CD14-positive monocyte (primary cell): ENCODE measurements around the gene ZNRF2. TPM values are rescaled to one million over a fixed set of nuclear protein-coding genes. Genes with fewer than 3 reads are reported as not detected.

Experiments
- DNase-seq, 3 donors: peaks; one replicate each; pipeline ENCODE4 v3.0.0-alpha.2; 2011 to 2022
- H2AFZ ChIP-seq: 2 replicates; pipeline ENCODE4 v1.6.0; 2012; ENCODE audit warnings: mild to moderate bottlenecking, low read depth, low read length, inconsistent platforms; ENCODE audit not compliant: insufficient read depth, poor library complexity, severe bottlenecking
- H3K27ac ChIP-seq, 2 donors: 1 replicate in 1 of 2; 2 replicates in 1 of 2; pipeline ENCODE4 v1.5.1; 2012 to 2013; ENCODE audit warnings: low read length in 2 of 2, control low read depth in 1 of 2, inconsistent platforms in 1 of 2, low read depth in 1 of 2, mild to moderate bottlenecking in 1 of 2
- H3K27me3 ChIP-seq, 2 donors: one replicate each; pipeline versions ENCODE4 v1.6.0 to v1.6.1; 2011 to 2013; ENCODE audit warnings: low read length in 2 of 2; ENCODE audit not compliant: control insufficient read depth in 2 of 2, insufficient read depth in 2 of 2
- H3K36me3 ChIP-seq, 2 donors: replicated peaks in 1 of 2; 1 replicate in 1 of 2; 2 replicates in 1 of 2; pipeline versions ENCODE4 v1.5.1 to v1.6.1; 2012 to 2013; ENCODE audit warnings: low read length in 2 of 2, control low read depth in 1 of 2, inconsistent platforms in 1 of 2, mild to moderate bottlenecking in 1 of 2; ENCODE audit not compliant: insufficient read depth in 2 of 2, control insufficient read depth in 1 of 2
- H3K4me1 ChIP-seq, 2 donors: 1 replicate in 1 of 2; 2 replicates in 1 of 2; pipeline versions ENCODE4 v1.5.1 to v1.6.1; 2012 to 2013; ENCODE audit warnings: low read length in 2 of 2, control low read depth in 1 of 2, inconsistent platforms in 1 of 2, mild to moderate bottlenecking in 1 of 2, moderate library complexity in 1 of 2; ENCODE audit not compliant: insufficient read depth in 2 of 2, control insufficient read depth in 1 of 2
- H3K4me2 ChIP-seq: replicated peaks from 2 replicates; pipeline ENCODE3; 2012; ENCODE audit warnings: low read length, moderate library complexity, mild to moderate bottlenecking; ENCODE audit not compliant: poor library complexity, severe bottlenecking; ENCODE audit errors: extremely low read depth
- H3K4me3 ChIP-seq, 3 experiments: fragments of 200-600 bp in 1 of 3; sonication (generic) in 1 of 3; replicated peaks in 1 of 3; 1 replicate in 2 of 3; 2 replicates in 1 of 3; pipeline ENCODE4 v1.5.1; 2011 to 2013; ENCODE audit warnings: low read length in 3 of 3, mild to moderate bottlenecking in 3 of 3, control low read depth in 2 of 3, low read depth in 2 of 3, inconsistent platforms in 1 of 3, moderate library complexity in 1 of 3
- H3K79me2 ChIP-seq: 2 replicates; pipeline ENCODE4 v1.6.0; 2012; ENCODE audit warnings: mild to moderate bottlenecking, control low read depth, inconsistent platforms, low read length, moderate library complexity; ENCODE audit not compliant: insufficient read depth
- H3K9ac ChIP-seq: 2 replicates; pipeline ENCODE4 v1.6.0; 2017; ENCODE audit warnings: low read length, mild to moderate bottlenecking; ENCODE audit not compliant: insufficient read depth, poor library complexity, severe bottlenecking
- H3K9me3 ChIP-seq, 2 donors: replicated peaks in 1 of 2; 1 replicate in 1 of 2; 2 replicates in 1 of 2; pipeline versions ENCODE4 v1.5.1 to v1.6.1; 2012 to 2013; ENCODE audit warnings: low read length in 2 of 2, control low read depth in 1 of 2; ENCODE audit not compliant: control insufficient read depth in 1 of 2, insufficient read depth in 1 of 2
- H4K20me1 ChIP-seq: 2 replicates; pipeline ENCODE4 v1.6.0; 2012; ENCODE audit warnings: mild to moderate bottlenecking, low read length, control low read depth, moderate library complexity; ENCODE audit not compliant: insufficient read depth
- H3K27ac Mint-ChIP-seq, 7 donors: one replicate each; pipeline ENCODE4 v1.8.0; 2020; ENCODE audit warnings: mild to moderate bottlenecking in 7 of 7, mixed read lengths in 7 of 7, moderate library complexity in 6 of 7, inconsistent platforms in 2 of 7
- H3K27me3 Mint-ChIP-seq, 3 donors: one replicate each; pipeline ENCODE4 v1.8.0; 2021 to 2022; ENCODE audit warnings: low read depth in 3 of 3, mild to moderate bottlenecking in 3 of 3, mixed read lengths in 3 of 3, moderate library complexity in 3 of 3, inconsistent platforms in 1 of 3
- H3K36me3 Mint-ChIP-seq, 2 donors: one replicate each; pipeline ENCODE4 v1.8.0; 2020; ENCODE audit warnings: mixed read lengths in 2 of 2, inconsistent platforms in 1 of 2, mild to moderate bottlenecking in 1 of 2
- H3K4me1 Mint-ChIP-seq: one replicate; pipeline ENCODE4 v1.8.0; 2020; ENCODE audit warnings: mild to moderate bottlenecking, mixed read lengths
- H3K4me3 Mint-ChIP-seq, 2 donors: one replicate each; pipeline ENCODE4 v1.8.0; 2020; ENCODE audit warnings: mild to moderate bottlenecking in 2 of 2, mixed read lengths in 2 of 2, moderate library complexity in 1 of 2
- H3K9me3 Mint-ChIP-seq, 7 donors: one replicate each; pipeline ENCODE4 v1.8.0; 2020 to 2022; ENCODE audit warnings: mixed read lengths in 7 of 7, mild to moderate bottlenecking in 6 of 7, moderate library complexity in 6 of 7, inconsistent platforms in 2 of 7
- CTCF ChIP-seq: fragments of 200-600 bp; IDR thresholded peaks from one replicate; pipeline ENCODE4 v1.8.0; 2022; ENCODE audit warnings: antibody characterized with exemption, mild to moderate bottlenecking
- WGBS: methylation state at CpG from one replicate; pipeline ENCODE4 v1.1.5; 2013; ENCODE audit warnings: missing lambda C conversion rate; ENCODE audit not compliant: insufficient coverage; 5-methylcytosine and 5-hydroxymethylcytosine counted together
- intact Hi-C, 2 donors: fragments of 100-400 bp; cut with micrococcal nuclease; formaldehyde crosslinking; loops; one replicate each; pipeline versions ENCODE4 v1.15.0 to v1.15.1; 2023
- polyA plus RNA-seq, 3 donors: library from polyadenylated mRNA; depleted of rRNA in 1 of 3; unstranded in 2 of 3; stranded (reverse) in 1 of 3; fragments of 300-500 nt in 2 of 3; fragments of >200 nt in 1 of 3; fragmentation: Illumina TruSeq in 2 of 3; gene quantifications; 1 replicate in 2 of 3; 2 replicates in 1 of 3; pipeline ENCODE4 v1.2.3, GENCODE V29; 2012 to 2021

Gene ZNRF2
- polyA plus RNA-seq, 3 donors: 1.9 to 9.5 (median 5.7) TPM

GRCh38 chr7:30351724-30352123 lies 67.3 kb downstream of the ZNRF2 start:
- Mint-ChIP-seq H3K4me3 (no peak overlapping the region), H3K27me3 (no peaks in the 10 kb centered on the region), H3K27ac (peak overlapping the region in 3 of 7 donors; percentile 10 to 76 (median 31)), H3K4me1 (peaks cover 47% of the 10 kb centered on the region), H3K36me3 (peaks cover 8 to 9% of the 10 kb centered on the region in 2 donors), H3K9me3 (no peaks in the 10 kb centered on the region)
- Histone ChIP-seq H4K20me1 (peaks cover 47% of the 10 kb centered on the region), H3K27me3 (no peaks in the 10 kb centered on the region), H3K9me3 (no peaks in the 10 kb centered on the region), H2AFZ (no peak overlapping the region), H3K4me3 (peak overlapping the region in 1 of 3 experiments; percentile 13), H3K4me2 (peak overlapping the region; percentile 46), H3K79me2 (peaks cover 89% of the 10 kb centered on the region), H3K4me1 (peaks cover 35 to 47% of the 10 kb centered on the region in 2 donors), H3K27ac (peak overlapping the region in 1 of 2 donors; percentile 73), H3K9ac (no peak overlapping the region), H3K36me3 (peaks cover 0 to 9% of the 10 kb centered on the region in 2 donors)
- 50% methylated on average over 1 of the region's 2 CpGs for WGBS
- no peak for DNase-seq
- no peak for TF ChIP-seq CTCF
- intact Hi-C loops: no loop called here

GRCh38 chr7:30352169-30352568 lies 67.8 kb downstream of the ZNRF2 start:
- H3K4me3 ChIP-seq: no peak overlapping the region
- no peak overlapping the region for H2AFZ ChIP-seq
- no peaks in the 10 kb centered on the region for H3K9me3 ChIP-seq
- H3K4me3 Mint-ChIP-seq: no peak overlapping the region
- no peak overlapping the region for H3K9ac ChIP-seq
- no peak overlapping the region for H3K27ac ChIP-seq
- no peak overlapping the region for H3K27ac Mint-ChIP-seq
- peaks cover 46% of the 10 kb centered on the region for H4K20me1 ChIP-seq
- H3K4me2 ChIP-seq: no peak overlapping the region
- WGBS: no CpG with 5 or more reads among the region's 5 CpGs
- H3K27me3 ChIP-seq: no peaks in the 10 kb centered on the region
- peaks cover 85% of the 10 kb centered on the region for H3K79me2 ChIP-seq
- H3K4me1 Mint-ChIP-seq: peaks cover 43% of the 10 kb centered on the region
- peaks cover 3 to 13% of the 10 kb centered on the region in 2 donors for H3K36me3 ChIP-seq
- H3K27me3 Mint-ChIP-seq: no peaks in the 10 kb centered on the region
- no peak for DNase-seq
- H3K36me3 Mint-ChIP-seq: peaks cover 12 to 14% of the 10 kb centered on the region in 2 donors
- intact Hi-C loops: no loop called here
- TF ChIP-seq CTCF: no peak
- H3K9me3 Mint-ChIP-seq: no peaks in the 10 kb centered on the region
- peaks cover 31 to 43% of the 10 kb centered on the region in 2 donors for H3K4me1 ChIP-seq
